ENCODE results near the gene NLRX1. TPM values are rescaled to one million over a fixed set of nuclear protein-coding genes. Genes with fewer than 3 reads are reported as not detected.

The NLRX1 gene
- total and polyA plus RNA-seq, 2 donors (not counting 1 experiment from before 2014, with no cell fraction given) = 6.6 to 21.3 TPM

GRCh38 chr11:119210050-119210449 lies 41.5 kb downstream of the NLRX1 start:
- Histone ChIP-seq H3K9ac (ENCODE audit: insufficient read depth, low read length) (no peak overlapping the region), H3K79me2 (ENCODE audit: control insufficient read depth, insufficient read depth, low read length) (peaks cover 75% of the 10 kb centered on the region), H3K4me3 (replicated peaks in 1 of 4; ENCODE audit: control extremely low read depth in 1 of 4, insufficient read depth in 1 of 4, low read depth in 3 of 4, low read length in 4 of 4) (no peak overlapping the region), H3K9me3 (ENCODE audit: control insufficient read depth, insufficient read depth, low read depth, low read length) (no peaks in the 10 kb centered on the region), H3K27me3 (ENCODE audit: control insufficient read depth, insufficient read depth, low read length) (no peaks in the 10 kb centered on the region), H3K36me3 (ENCODE audit: control insufficient read depth, insufficient read depth, low read length) (no peaks in the 10 kb centered on the region), H3K27ac (ENCODE audit: insufficient read depth, low read length) (no peak overlapping the region), H2AFZ (ENCODE audit: low read length) (no peak overlapping the region), H3K4me2 (ENCODE audit: extremely low read depth, insufficient read depth, low read length) (no peak overlapping the region), H4K20me1 (ENCODE audit: control insufficient read depth, extremely low read depth, insufficient read depth, low read length) (no peaks in the 10 kb centered on the region), H3K4me1 (ENCODE audit: control insufficient read depth, extremely low read depth, insufficient read depth, low read length) (peaks cover 5% of the 10 kb centered on the region)
- DNase-seq (ENCODE audit: low read depth in 2 of 2) = peak in 1 of 2 donors; percentile 16
- TF ChIP-seq CTCF (conservative IDR thresholded peaks at IDR 0.05 in 1 of 2, IDR thresholded peaks at IDR 0.05 in 1 of 2; ENCODE audit: low read depth in 1 of 2, low read length in 2 of 2) (no peak), EZH2 (IDR thresholded peaks at IDR 0.05; ENCODE audit: low read length, missing control alignments) (no peak)

DNA sequence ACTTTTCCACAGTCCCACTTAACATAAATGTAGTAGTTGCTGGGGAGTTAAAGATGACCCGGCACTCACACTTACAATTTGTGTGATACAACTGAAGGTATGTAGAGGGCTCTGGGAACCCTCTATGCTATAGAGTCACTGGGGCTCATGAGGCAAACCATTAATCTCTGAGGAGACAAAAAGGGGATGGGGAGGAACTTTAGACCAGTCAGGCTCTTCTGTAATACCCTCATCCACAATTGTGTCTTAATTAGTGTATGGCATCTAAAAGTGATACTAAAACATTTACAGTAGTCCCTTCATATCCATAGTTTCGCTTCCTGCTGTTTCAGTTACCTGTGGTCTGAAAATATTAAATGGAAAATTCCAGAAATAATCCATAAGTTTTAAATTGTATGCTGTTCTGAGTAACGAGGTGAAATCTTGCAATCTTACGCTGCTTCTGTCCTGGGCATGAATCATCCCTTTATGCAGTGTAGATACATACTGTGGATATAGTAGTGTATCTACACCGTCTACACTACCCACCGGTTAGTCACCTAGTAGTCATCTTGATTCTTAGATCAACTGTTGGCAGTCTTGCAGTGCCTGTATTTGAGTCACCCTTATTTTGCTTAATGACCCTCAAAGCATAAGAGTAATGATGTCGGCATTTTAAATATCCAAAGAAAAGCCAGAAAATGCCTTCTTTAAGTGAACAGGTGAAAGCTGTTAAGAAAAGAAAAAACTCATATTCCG lies 49.8 kb downstream of the NLRX1 start:
- no peak overlapping the region for H3K9ac ChIP-seq (ENCODE audit: insufficient read depth, low read length)
- H3K4me3 ChIP-seq (replicated peaks in 1 of 4; ENCODE audit: control extremely low read depth in 1 of 4, insufficient read depth in 1 of 4, low read depth in 3 of 4, low read length in 4 of 4) = peak overlapping the region in 2 of 4 experiments; percentile 5 to 22
- no peaks in the 10 kb centered on the region for H3K27me3 ChIP-seq (ENCODE audit: control insufficient read depth, insufficient read depth, low read length)
- peak overlapping the region; percentile 33 for H3K27ac ChIP-seq (ENCODE audit: insufficient read depth, low read length)
- H3K4me2 ChIP-seq (ENCODE audit: extremely low read depth, insufficient read depth, low read length) = peak overlapping the region; percentile 6
- H3K4me1 ChIP-seq (ENCODE audit: control insufficient read depth, extremely low read depth, insufficient read depth, low read length) = peaks cover 3% of the 10 kb centered on the region
- H3K9me3 ChIP-seq (ENCODE audit: control insufficient read depth, insufficient read depth, low read depth, low read length) = no peaks in the 10 kb centered on the region
- TF ChIP-seq CTCF (conservative IDR thresholded peaks at IDR 0.05 in 1 of 2, IDR thresholded peaks at IDR 0.05 in 1 of 2; ENCODE audit: low read depth in 1 of 2, low read length in 2 of 2) = no peak
- DNase-seq (ENCODE audit: low read depth in 2 of 2) = peak; percentile 86 to 99
- H3K79me2 ChIP-seq (ENCODE audit: control insufficient read depth, insufficient read depth, low read length) = peaks cover 61% of the 10 kb centered on the region
- no peaks in the 10 kb centered on the region for H3K36me3 ChIP-seq (ENCODE audit: control insufficient read depth, insufficient read depth, low read length)
- no peaks in the 10 kb centered on the region for H4K20me1 ChIP-seq (ENCODE audit: control insufficient read depth, extremely low read depth, insufficient read depth, low read length)
- H2AFZ ChIP-seq (ENCODE audit: low read length) = no peak overlapping the region

GRCh38 chr11:119222308-119222707 lies 53.8 kb downstream of the NLRX1 start:
- H3K79me2 ChIP-seq (ENCODE audit: control insufficient read depth, insufficient read depth, low read length) = peaks cover 53% of the 10 kb centered on the region
- H2AFZ ChIP-seq (ENCODE audit: low read length) = no peak overlapping the region
- no peaks in the 10 kb centered on the region for H4K20me1 ChIP-seq (ENCODE audit: control insufficient read depth, extremely low read depth, insufficient read depth, low read length)
- H3K36me3 ChIP-seq (ENCODE audit: control insufficient read depth, insufficient read depth, low read length) = no peaks in the 10 kb centered on the region
- peak; percentile 58 to 86 for DNase-seq (ENCODE audit: low read depth in 2 of 2)
- no peak overlapping the region for H3K4me3 ChIP-seq (replicated peaks in 1 of 4; ENCODE audit: control extremely low read depth in 1 of 4, insufficient read depth in 1 of 4, low read depth in 3 of 4, low read length in 4 of 4)
- H3K4me1 ChIP-seq (ENCODE audit: control insufficient read depth, extremely low read depth, insufficient read depth, low read length) = peaks cover 3% of the 10 kb centered on the region
- no peaks in the 10 kb centered on the region for H3K27me3 ChIP-seq (ENCODE audit: control insufficient read depth, insufficient read depth, low read length)
- TF ChIP-seq CTCF (conservative IDR thresholded peaks at IDR 0.05 in 1 of 2, IDR thresholded peaks at IDR 0.05 in 1 of 2; ENCODE audit: low read depth in 1 of 2, low read length in 2 of 2) (no peak), EZH2 (IDR thresholded peaks at IDR 0.05; ENCODE audit: low read length, missing control alignments) (no peak)
- H3K9me3 ChIP-seq (ENCODE audit: control insufficient read depth, insufficient read depth, low read depth, low read length) = no peaks in the 10 kb centered on the region
- H3K4me2 ChIP-seq (ENCODE audit: extremely low read depth, insufficient read depth, low read length) = peak overlapping the region; percentile 54
- H3K27ac ChIP-seq (ENCODE audit: insufficient read depth, low read length) = peak overlapping the region; percentile 18
- H3K9ac ChIP-seq (ENCODE audit: insufficient read depth, low read length) = no peak overlapping the region
